KOPT-K1 (cell line): Measurements from ENCODE around the gene ABCC11.

Experiments
- H3K27ac ChIP-seq: fragments of 200-600 bp; sonication (generic); 2 replicates; pipeline ENCODE4 v1.5.1; 2016; ENCODE audit warnings: antibody characterized with exemption, mild to moderate bottlenecking, low read depth, low read length; ENCODE audit not compliant: poor library complexity, severe bottlenecking
- H3K36me3 ChIP-seq: fragments of 200-600 bp; sonication (generic); 2 replicates; pipeline ENCODE4 v1.5.1; 2017; ENCODE audit warnings: antibody characterized with exemption, mild to moderate bottlenecking, low read length, moderate library complexity; ENCODE audit not compliant: insufficient read depth
- H3K9me3 ChIP-seq: fragments of 200-600 bp; sonication (generic); 2 replicates; pipeline ENCODE4 v1.5.1; 2017; ENCODE audit warnings: antibody characterized with exemption, low read length, mild to moderate bottlenecking; ENCODE audit not compliant: insufficient read depth, poor library complexity, severe bottlenecking

The ABCC11 gene

GRCh38 chr16:48165961-48166578, 81.3 kb downstream of the ABCC11 start:
- no peaks in the 10 kb centered on the region for H3K9me3 ChIP-seq
- H3K36me3 ChIP-seq, result no peaks in the 10 kb centered on the region
- no peak overlapping the region for H3K27ac ChIP-seq

GRCh38 chr16:48164907-48165715, 82.2 kb downstream of the ABCC11 start:
- Histone ChIP-seq H3K27ac (no peak overlapping the region), H3K9me3 (no peaks in the 10 kb centered on the region), H3K36me3 (no peaks in the 10 kb centered on the region)

DNA sequence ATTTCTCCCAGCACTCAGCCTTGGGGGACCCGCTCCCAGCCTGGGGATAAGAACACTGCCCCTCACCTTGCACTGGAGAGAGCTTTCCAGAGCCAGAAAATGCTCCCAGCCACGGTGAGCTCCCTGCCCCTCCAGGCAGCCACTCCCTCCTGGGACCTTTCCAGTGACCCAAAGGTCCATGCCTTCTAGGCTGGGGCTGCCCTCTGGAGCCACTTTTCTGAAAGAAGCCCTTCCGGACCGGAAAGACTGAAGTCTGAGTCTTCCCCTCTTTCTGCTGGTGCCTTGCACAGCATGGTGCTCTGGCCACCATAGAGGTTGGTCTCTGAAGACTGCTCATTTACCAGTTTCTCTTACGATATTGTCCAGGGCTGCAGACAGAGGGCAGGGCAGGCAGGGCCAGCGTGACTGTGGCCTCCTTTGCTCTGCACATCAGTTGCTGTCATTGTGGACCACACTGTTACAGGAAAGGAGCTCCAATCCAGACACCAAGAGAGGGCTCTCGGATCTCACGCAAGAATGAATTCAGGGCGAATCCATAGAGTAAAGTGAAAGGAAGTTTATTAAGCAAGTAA, 84.4 kb downstream of the ABCC11 start:
- H3K36me3 ChIP-seq, result no peaks in the 10 kb centered on the region
- H3K9me3 ChIP-seq, result no peaks in the 10 kb centered on the region
- no peak overlapping the region for H3K27ac ChIP-seq

GRCh38 chr16:48161906-48162305, 85.4 kb downstream of the ABCC11 start:
- Histone ChIP-seq H3K9me3 (no peaks in the 10 kb centered on the region), H3K27ac (no peak overlapping the region), H3K36me3 (no peaks in the 10 kb centered on the region)

- H3K36me3 ChIP-seq, result no peaks in the 10 kb centered on the region
- H3K27ac ChIP-seq, result no peak overlapping the region
- H3K9me3 ChIP-seq, result no peaks in the 10 kb centered on the region
These were observed 86.8 kb downstream of the ABCC11 start for GRCh38 chr16:48160575-48160974.

DNA sequence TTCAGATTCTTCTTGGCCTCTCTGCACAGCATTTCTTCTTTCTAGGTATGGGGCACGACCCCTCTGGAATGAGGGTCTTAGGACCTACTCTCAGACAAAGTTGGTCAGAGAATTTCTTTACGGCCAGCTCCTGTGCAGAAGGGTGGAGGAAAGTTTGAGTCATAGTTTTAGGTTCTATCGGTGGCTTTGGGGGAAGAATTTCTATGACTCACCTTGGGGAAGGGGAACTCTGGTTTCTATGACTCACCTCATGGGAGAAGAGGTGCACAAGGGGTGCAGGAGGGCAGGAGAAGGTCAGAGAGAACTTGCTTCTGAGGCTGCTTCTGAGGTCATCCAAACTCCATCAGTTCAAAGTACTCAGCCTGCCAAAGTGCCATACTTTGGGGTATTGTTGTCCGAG, 89.0 kb downstream of the ABCC11 start:
- H3K36me3 ChIP-seq, result no peaks in the 10 kb centered on the region
- H3K27ac ChIP-seq, result no peak overlapping the region
- no peaks in the 10 kb centered on the region for H3K9me3 ChIP-seq

DNA sequence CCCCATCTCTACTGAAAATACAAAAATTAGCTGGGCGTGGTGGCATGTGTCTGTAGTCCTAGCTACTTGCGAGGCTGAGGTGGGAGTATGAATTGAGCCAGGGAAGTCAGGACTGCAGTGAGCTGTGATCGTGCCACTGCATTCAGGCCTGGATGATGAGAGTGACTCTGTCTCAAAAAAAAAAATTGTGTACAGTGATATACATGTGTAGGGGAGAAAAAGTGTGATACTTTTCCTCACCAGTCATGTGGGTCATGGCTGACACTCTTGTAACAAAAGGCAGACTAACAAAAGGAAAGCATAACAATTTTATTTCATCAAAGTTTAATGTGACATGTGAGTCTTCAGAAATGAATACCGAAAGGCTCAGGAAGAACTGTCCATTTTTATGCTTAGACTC, 89.5 kb downstream of the ABCC11 start:
- no peaks in the 10 kb centered on the region for H3K36me3 ChIP-seq
- no peak overlapping the region for H3K27ac ChIP-seq
- H3K9me3 ChIP-seq, result no peaks in the 10 kb centered on the region

GRCh38 chr16:48157302-48157701, 90.0 kb downstream of the ABCC11 start:
- Histone ChIP-seq H3K36me3 (no peaks in the 10 kb centered on the region), H3K27ac (no peak overlapping the region), H3K9me3 (no peaks in the 10 kb centered on the region)

DNA sequence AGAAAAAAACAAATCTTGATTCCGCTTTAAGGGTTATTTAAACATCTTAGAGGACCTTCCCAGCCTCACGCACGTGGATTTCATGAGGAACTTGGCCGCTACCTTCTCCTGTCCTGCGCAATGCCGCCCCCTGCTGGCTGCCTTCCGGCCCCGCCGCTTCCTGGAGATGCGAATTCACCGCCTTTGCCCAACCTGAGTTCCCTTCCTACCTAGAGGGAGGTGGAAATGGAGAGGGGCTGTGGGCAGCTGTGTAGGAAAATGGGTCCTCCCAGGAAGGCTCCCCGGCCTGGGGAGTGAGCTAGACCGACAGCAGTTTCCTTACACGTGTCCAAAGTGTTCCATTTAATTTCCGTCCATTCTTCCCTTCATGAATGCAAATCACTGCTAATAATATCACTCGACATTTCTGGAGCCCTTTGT, 90.5 kb downstream of the ABCC11 start:
- H3K27ac ChIP-seq, result no peak overlapping the region
- no peaks in the 10 kb centered on the region for H3K36me3 ChIP-seq
- no peaks in the 10 kb centered on the region for H3K9me3 ChIP-seq

DNA sequence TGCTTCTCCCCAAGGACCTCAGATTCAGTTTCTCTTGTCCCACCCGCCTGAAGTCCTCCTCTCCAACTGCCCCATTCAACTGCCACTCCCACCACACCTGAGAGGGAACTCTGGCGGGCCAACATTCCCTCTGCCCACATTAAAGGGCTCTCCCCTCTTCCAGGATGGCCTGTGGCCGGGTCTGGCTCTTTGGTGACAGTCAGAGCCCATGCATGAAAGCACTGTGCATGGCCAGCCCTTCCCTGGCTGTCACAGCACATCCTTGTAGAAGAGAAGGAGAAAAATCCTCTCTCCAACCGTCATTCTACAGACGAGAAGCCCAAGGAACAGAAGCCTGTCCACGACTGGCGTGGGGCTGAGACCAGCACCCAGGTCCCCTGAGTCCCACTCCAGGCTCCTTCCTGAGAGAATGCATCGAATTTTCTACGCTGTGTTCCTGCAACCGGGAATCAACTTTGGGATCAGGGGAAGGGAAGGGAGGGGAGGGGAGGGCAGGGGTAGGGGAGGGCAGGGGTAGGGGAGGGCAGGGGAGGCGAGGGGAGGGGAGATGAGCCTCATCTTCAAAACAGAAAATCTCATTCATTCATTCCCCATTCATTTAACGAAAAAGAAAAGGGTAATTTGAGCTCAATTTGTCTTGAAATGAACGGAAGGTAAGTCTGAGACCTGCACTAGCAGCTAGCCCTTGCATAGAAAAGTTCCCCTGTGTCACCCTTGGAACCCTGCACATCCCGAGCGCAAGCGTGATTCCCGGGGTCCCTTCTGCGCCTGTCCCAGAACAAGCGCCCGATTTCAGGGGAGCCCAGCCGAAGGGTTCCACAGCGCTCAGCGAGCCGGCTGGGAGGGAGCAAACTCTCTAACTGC, 91.2 kb downstream of the ABCC11 start, which contains the start of gene ABCC12:
Gene ABCC12 (minus strand): TSS at position 68 of the 864 bp plus-strand sequence. CDS start 9,569 bp downstream, outside the sequence.
- H3K36me3 ChIP-seq, result no peaks in the 10 kb centered on the region
- H3K9me3 ChIP-seq, result no peaks in the 10 kb centered on the region
- no peak within 1 kb of the TSS for H3K27ac ChIP-seq

DNA sequence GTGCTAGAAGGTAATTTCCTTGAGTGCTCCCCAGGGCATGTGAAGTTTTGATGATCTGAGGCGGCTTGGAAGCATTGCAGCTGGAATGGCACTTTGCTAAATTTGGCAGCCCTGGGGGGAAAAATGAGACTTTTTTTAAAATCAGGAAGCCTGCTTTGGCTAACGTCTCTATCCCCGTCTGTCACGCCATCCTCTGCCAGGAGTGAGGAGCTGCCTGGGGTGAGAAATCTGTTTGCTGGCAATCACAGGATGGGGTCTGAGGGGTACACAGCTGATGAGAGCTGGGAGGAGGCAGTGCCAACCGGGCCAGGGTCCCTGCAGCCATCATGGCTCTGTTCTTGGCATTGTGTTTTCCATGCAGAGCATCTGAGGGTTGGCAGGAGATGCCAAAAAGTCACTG, 93.6 kb downstream of the ABCC11 start:
- H3K27ac ChIP-seq, result no peak overlapping the region
- no peaks in the 10 kb centered on the region for H3K36me3 ChIP-seq

DNA sequence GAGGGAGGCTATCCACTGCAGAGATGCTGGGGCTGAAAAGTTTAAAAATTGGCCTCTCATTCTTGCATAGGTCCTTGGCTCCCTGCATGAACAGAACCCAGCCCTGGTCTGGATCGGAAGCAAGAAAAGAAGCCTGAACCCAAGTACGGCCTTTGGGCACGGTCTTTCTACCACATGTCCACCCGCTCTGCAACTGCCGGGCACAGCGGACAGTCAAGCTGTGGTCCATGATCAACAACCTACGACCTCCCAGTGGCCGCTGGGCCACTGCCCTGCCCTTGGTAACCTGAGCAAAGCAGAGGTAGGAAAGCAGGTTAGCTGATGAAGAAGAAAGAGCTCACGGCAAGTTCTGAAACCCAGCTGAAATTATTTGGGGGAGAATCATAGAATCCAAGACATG, 95.1 kb downstream of the ABCC11 start:
- peaks cover 4% of the 10 kb centered on the region for H3K9me3 ChIP-seq
- no peaks in the 10 kb centered on the region for H3K36me3 ChIP-seq
- no peak overlapping the region for H3K27ac ChIP-seq

More for the DNA sequence above, 93.6 kb downstream of the ABCC11 start:
- peaks cover 4% of the 10 kb centered on the region for H3K9me3 ChIP-seq

DNA sequence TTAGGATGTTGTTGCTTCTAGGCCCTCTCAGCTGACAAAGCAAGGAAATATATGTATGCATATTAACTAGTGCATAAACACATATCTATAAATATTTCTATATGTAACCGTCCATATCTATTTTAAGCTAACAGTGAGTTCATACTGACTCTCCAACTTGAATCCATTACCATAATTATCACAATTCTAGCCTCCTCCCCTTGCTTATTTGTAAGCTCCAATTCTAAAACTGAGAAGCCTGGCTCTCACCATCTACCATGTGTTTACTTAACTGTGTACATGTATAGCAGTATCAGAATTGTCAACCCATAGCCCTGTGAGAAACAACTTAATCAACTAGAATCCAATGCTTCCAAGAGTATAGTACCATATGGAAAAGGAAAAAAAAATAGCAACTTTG, 96.6 kb downstream of the ABCC11 start:
- Histone ChIP-seq H3K27ac (no peak overlapping the region), H3K9me3 (peaks cover 4% of the 10 kb centered on the region), H3K36me3 (no peaks in the 10 kb centered on the region)

DNA sequence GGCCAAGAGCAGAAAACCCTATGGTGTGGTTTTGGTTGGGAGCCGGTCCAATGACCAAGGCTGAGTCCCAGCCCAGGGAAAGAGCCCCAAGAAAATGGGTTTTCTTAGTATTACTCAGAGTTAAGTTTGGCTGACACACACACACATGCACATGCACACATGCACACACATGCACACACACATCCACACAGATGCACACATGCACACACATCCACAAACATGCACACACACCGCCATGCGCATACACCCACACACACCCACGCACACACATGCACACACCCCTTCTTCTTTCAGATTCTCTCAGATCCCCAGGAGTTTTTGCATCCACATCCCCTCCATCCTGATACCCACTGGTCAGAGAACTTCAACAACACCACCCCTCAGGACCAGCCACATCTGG, 100.6 kb downstream of the ABCC11 start:
- Histone ChIP-seq H3K9me3 (peaks cover 12% of the 10 kb centered on the region), H3K36me3 (no peaks in the 10 kb centered on the region), H3K27ac (no peak overlapping the region)

GRCh38 chr16:48146131-48146530, 101.2 kb downstream of the ABCC11 start:
- H3K9me3 ChIP-seq, result peaks cover 12% of the 10 kb centered on the region
- no peak overlapping the region for H3K27ac ChIP-seq
- no peaks in the 10 kb centered on the region for H3K36me3 ChIP-seq
